GM21786 (cell line): ENCODE data around the gene LRPAP1.
"Not testable (repeated sequence)": the region's sequence is repeated elsewhere in the genome, so short reads cannot be mapped to it uniquely, and the experiment has no call there.

ENCODE experiments used
- ATAC-seq: cut with Tn5 transposase; IDR thresholded peaks from one replicate; pipeline ENCODE4 v1.9.1; 2021; ENCODE audit not compliant: unreplicated experiment

LRPAP1 gene

GRCh38 chr4:3464349-3464905 lies 67.8 kb downstream of the LRPAP1 start:
- no peak for ATAC-seq

- no peak for ATAC-seq
Measured at GRCh38 chr4:3463556-3464348, 68.5 kb downstream of the LRPAP1 start.

- no peak for ATAC-seq
Measured at GRCh38 chr4:3462790-3463415, 69.3 kb downstream of the LRPAP1 start, which contains the start of gene DOK7. DOK7 (plus strand) TSS chr4:3463306; CDS start chr4:3463376, 70 bp downstream.

GRCh38 chr4:3462321-3462789 lies 69.9 kb downstream of the LRPAP1 start:
- no peak for ATAC-seq

- no peak for ATAC-seq
Measured at GRCh38 chr4:3461515-3462291, 70.5 kb downstream of the LRPAP1 start.

GRCh38 chr4:3460926-3461325 lies 71.3 kb downstream of the LRPAP1 start:
- no peak for ATAC-seq

GRCh38 chr4:3459156-3459555 lies 73.1 kb downstream of the LRPAP1 start:
- ATAC-seq = not testable (repeated sequence)

- ATAC-seq = no peak
Measured at GRCh38 chr4:3458371-3458770, 73.9 kb downstream of the LRPAP1 start.

GRCh38 chr4:3455596-3455995 lies 76.6 kb downstream of the LRPAP1 start:
- ATAC-seq = not testable (repeated sequence)
